GM18867 (cell line): ENCODE measurements around the gene CALCB.

Source experiments
- ATAC-seq: cut with Tn5 transposase; IDR thresholded peaks from one replicate; pipeline ENCODE4 v1.9.1; 2021; ENCODE audit warnings: mild to moderate bottlenecking, moderate library complexity; ENCODE audit not compliant: unreplicated experiment

CALCB gene

GRCh38 chr11:15074206-15075161 is 1.1 kb downstream of the CALCB start:
- ATAC-seq, result peak; percentile 96

DNA sequence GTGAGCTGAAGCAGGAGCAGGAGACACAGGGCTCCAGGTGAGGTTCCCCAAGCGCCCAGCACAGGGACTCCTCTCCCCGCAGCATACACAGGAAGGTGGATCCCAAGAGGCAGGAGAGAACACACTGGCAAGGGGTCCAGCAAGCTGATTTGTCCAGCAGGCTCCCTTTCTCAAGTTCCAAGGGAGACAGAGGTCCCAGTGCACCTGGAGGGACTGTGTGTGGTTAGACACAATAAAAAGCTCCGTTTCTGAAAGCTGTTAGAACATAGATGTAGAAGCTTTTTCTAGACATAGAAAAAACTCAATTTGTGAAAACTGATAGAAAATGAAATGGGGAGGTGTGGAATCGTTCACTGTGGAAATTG is 1.8 kb downstream of the CALCB start:
- no peak for ATAC-seq

- ATAC-seq, result no peak
Measured at GRCh38 chr11:15091175-15091574, 17.8 kb downstream of the CALCB start.

DNA sequence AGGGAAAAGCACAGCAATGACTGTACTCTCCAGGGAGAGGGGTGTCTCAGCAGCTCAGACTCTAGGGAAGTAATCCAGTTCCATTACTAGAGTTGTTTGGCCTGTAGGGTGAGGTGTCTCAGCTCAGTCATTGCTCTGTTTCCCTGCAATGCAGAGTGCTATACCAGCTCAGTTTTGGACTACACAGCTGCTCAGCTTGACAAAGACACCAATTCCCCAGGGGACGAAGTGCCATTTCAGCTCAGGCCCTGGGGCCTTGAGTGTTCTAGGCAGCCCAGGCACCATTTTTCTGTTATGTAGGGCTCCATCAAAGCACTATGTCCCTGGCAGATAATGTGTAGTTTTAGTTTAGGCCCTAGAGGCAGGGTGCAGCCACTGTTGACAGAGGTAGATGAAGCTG is 18.2 kb downstream of the CALCB start:
- no peak for ATAC-seq

DNA sequence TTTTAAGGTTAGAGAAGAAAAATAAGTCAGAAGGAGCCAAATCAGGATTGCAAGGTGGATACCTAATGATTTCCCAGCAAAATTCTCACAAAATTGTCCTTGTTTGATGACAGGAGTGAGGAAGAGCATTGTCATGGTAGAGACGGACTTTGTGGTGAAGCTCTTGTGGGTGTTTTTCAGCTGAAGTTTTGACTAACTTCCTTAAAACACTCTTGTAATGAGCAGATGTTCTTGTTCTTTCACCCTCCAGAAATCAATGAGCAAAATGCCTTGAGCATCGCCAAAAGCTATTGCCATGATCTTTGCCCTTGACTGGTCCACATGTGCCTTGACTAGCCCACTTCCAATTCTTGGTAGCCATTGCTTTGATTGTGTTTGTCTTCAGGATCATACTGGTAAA is 20.0 kb downstream of the CALCB start:
- ATAC-seq, result peak; percentile 88

DNA sequence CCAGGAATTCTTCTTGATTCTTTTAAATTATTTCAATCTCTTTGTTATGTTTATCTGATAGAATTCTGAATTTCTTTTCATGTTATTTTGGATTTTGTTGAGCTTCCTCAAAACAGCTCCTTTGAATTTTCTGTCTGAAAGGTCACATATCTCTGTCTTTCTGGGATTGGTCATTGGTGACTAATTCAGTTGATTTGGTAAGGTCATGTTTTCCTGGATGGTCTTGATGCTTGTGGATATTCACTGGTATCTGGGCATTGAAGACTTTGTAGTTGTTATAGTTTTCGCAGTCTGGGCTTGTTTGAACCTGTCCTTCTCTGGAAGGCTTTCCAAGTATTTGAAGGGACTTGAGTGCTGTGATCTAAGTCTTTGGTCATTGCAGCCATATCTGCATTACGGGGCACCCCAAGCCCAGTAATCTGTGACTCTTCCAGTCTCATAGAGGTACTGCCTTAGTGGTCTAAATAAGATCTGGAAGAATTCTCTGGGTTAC is 22.4 kb downstream of the CALCB start:
- ATAC-seq, result no peak

DNA sequence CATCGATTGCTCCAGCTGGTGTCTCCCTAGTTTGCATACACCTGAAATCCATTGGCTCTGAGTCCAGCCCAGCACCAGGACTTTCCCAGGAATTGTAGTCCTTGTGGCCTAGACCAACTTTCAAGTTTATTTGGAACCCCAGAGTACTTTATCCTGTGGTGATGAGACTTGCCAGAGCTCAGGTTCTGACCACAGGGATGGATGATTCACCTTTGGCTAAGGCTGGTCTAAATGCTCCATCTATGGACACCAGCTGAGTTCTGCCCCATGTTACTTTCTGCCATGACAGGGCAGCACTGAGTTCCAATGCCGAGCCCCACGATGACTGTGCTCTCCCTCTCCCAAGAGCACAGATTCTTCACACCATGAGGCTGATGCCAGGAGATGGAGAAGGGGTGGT is 24.0 kb downstream of the CALCB start:
- no peak for ATAC-seq

DNA sequence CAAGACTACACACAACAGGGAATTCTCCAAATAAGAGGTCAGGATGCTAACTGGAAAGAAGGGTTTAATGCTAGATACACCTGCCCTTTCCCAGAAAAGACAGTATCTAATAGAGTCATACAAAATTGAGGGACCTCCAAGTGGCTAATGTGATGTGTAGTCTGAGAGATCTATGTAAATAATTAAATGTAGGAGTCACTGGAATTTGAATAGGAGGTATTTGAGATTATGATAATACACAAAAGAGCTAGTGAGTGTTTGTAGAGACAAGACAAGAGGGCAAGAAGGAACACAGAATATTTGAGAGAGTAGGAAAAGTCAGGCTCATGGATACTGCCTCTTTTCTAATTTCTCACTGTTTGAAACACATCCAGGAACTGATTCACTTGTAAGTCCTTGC is 25.9 kb downstream of the CALCB start:
- no peak for ATAC-seq

DNA sequence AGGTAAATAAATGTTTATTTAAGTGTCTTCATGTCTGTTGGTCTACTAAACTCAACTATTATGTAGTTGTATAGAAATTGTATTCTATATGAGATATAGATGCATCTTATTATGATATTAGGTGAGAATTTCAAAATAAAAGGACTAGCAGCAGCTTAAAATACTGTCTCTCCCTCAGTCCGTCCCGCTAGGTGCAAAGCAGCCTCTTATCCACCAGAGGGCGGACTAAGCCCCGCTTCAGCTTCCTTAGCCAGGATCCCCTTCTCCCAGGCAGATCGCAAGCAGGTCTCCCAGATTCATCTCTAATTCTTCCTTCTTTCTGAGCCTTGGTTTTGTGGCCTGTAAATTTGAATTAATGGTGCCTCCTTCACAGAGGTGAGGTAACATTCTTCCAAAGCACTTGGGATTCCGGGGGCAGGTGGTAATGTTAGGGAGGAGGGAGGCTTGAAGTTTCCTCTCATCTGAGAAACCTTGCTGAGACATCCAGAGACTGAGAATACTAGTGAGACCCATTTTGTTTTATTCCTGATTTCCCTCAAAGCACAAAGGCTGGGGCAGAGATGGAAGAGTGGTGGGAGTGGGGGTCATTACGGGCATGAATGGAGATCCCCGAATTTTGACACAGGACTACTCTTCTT is 27.8 kb downstream of the CALCB start:
- peak; percentile 84 for ATAC-seq

GRCh38 chr11:15104166-15104565 is 30.8 kb downstream of the CALCB start:
- ATAC-seq, result no peak

DNA sequence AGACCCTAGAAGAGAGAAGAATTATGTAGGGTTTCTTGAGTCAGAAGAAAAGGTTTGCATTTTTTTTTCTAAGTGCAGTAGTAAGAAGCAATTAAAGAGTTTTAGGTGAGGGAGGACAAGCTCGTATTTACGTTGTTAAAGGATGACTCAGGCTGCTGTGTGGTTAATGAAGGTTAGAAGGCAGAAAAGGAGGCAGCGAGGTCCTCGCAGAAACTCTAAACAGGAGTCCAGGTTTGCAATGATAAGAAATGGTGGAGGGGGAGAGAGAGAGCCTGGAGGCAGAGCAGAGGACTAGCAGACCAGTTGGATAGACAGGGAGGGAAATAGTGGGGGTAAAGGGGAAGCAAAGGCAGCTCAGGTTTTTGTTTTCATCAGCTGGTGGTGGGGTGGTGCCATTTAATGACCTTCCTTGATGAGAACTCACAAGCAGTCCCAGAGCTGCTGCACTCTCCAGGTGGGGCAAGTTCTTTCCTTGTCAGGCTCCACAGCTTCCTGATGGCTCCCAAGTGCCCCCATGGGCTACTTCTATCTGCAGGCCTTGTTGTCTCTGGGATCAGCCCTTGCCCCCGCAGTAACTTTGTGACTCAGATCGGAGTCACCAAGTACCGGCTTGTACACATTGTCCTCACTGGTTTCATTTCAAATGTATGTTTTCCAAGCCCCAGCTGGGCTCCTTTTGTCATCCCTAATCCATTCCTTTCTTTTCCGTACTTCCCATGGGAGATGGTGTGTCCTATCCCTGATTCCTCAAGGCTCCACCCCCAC is 33.0 kb downstream of the CALCB start:
- no peak for ATAC-seq

- peak; percentile 85 for ATAC-seq
Measured at GRCh38 chr11:15107730-15108515, 34.5 kb downstream of the CALCB start.

GRCh38 chr11:15108592-15109130 is 35.3 kb downstream of the CALCB start:
- no peak for ATAC-seq

DNA sequence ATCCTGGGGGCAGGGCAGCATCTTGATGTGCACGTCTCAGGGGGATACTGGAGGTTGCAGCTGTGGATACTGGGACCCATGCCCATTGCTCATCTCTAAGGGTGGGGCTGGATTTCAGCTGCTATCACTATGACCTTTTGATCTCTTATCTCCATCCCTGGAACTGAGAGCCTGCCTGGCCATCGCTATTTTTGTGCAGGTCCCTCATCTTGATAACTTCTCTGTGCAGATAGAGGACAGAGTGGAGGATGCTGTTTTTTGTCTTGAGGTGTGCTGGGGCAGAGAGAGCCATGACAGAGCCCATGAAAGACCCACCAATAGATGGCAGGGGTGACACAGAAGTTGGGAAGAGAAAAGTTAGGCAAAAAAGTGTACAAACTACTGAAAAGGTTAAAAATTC is 36.2 kb downstream of the CALCB start:
- ATAC-seq, result no peak

GRCh38 chr11:15111215-15111614 is 37.8 kb downstream of the CALCB start:
- ATAC-seq, result no peak

DNA sequence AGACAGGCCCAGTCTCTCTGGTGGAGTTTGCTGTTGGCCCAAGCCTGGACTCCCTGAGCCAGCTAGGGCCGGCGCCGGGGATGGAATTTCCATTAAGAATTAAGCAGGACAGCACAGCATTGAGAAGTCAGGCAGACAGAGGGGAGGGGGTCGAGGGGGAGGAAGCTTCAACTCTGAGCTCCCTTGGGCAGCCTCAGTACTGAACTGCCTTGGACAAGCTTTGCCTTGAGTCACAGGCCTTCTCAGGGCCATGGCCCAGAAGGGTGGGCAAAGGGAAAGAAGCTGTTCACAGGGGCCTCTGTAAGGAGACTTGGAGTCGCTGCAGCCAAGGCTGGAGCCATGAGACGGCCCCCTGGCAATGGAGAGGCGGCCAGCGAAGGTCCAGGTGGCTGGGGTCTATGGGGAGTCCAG is 38.7 kb downstream of the CALCB start:
- ATAC-seq, result no peak

- peak; percentile 96 for ATAC-seq
Measured at GRCh38 chr11:15113381-15113780, 40.0 kb downstream of the CALCB start.

GRCh38 chr11:15114501-15115475 is 41.4 kb downstream of the CALCB start, which contains the start of gene INSC:
Gene INSC, plus strand, starts transcription at chr11:15114923. Its CDS starts 34,252 bp downstream, at chr11:15149175.
- no peak for ATAC-seq

- no peak for ATAC-seq
Measured at GRCh38 chr11:15115686-15116085, 42.3 kb downstream of the CALCB start.
